ENCODE measurements around the gene DNAH17.

DNAH17 gene

GRCh38 chr17:78575340-78575739 is 1.9 kb downstream of the DNAH17 start:
- DNase-seq (ENCODE audit: low spot score) = no peak

DNA sequence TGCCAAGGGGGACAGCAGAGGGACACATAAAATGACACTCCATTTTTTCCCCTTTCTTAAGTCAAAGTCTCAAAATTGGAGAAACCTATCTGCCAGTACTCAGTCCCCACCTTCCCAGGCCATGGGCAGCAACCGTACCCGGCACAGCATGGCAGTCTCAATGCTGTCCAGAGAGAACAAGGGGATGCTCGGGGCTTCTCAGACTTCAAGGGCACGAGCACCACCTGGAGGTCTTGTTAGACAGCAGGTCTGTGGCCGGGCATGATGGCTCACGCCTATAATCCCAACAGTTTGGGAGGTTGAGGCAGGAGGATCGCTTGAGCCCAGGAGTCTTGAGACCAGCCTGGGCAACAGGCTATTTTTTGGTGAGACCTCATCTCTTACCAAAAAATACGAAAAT is 3.2 kb downstream of the DNAH17 start:
- DNase-seq (ENCODE audit: low spot score) = no peak

DNA sequence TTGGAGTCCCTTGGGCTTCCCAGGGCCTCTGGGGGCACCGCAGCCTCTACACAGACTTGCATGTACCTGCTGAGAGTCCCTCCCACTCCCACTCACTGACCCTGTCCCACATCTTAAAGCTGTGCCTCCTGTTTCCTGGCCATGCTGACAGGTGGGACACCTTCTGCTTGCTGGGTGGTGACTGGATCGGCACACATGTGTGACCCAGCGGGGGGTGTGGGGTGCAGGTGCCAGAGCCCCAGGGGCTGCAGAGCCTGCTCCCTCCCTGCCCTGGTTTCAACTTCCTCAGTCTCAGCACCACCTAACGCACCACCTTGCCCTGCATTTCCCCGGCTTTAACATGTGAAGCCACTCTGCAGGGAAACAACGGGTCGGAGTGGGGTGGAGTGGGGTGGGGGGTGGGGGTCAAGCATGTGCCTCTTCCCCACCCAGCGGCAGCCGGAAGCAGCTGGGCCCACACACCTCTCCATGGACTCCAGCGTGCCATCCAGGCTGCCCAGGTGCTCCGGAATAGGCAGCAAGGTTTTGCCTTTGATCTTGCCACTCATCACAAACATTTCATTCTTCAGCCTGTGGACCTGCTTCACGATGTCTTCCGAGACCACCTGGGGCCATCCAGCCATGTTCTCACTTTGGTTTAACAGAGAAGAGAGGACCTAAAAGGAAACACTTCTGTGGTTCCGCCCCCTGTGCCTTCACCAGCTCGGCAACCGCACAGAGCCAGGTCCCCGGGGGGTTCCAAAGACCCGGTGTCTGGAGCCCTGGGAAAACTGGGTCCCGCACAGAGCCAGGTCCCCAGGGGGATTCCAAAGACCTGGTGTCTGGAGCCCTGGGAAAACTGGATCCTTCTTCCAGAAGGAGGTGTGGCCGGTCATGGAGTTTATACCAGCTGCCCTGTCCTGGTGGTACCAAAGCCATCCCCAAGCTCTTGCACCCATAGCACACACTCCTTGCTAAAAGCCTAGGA is 4.7 kb downstream of the DNAH17 start:
- DNase-seq (ENCODE audit: low spot score) = peak; percentile 69

GRCh38 chr17:78571329-78571728 is 5.9 kb downstream of the DNAH17 start:
- no peak for DNase-seq (ENCODE audit: low spot score)

DNA sequence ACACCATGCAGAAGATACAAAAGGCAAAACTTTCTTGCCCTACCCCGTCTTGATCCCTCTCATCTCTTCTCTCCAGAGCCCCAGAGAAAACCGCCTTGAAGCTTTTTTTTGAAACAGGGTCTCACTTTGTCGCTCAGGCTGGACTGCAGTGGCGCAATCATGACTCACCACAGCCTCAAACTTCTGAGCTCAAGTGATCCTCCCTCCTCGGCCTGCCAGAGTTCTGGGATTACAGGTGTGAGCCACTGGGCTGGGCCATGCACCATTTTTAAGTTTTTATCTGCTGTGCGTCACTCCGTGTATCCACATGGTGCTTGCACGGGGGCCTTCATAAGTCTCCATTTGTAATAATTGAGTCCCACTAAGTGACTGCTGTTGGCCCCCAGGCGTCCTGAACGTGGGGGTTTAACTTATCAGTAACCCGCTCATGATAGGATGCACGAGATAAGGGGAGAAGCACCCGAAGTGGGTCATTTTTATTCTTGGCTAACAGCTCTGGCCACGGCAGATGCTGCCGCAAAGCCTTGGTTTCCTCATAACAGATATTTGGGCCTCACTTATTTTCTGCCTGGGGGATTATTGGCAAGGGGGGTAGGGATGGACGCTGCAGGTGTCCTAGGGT is 8.6 kb downstream of the DNAH17 start:
- no peak for DNase-seq (ENCODE audit: low spot score)

GRCh38 chr17:78567991-78568390 is 9.2 kb downstream of the DNAH17 start:
- DNase-seq (ENCODE audit: low spot score) = no peak

GRCh38 chr17:78566947-78567346 is 10.2 kb downstream of the DNAH17 start:
- no peak for DNase-seq (ENCODE audit: low spot score)

- DNase-seq (ENCODE audit: low spot score) = no peak
Measured at GRCh38 chr17:78563189-78564145, 13.7 kb downstream of the DNAH17 start.

DNA sequence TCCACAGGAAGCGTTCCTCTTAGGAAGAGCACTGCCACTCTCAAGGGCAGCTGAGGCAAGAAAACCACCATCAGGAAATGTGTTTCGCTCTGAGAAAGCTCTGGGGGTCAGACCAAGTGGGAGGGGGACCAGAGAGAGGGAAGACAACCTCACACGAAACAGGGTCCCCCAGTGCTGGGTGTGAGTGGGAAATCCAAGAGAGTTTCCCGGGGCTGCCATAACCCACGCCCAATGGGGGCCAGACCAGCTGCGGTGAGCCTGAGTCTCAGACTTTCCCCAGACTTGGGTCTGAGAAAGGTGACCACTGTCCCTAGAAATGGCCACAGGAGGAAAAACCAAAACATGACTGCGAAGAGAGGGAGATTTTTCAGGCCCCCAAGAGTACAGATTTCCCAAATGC is 14.5 kb downstream of the DNAH17 start:
- DNase-seq (ENCODE audit: low spot score) = no peak

DNA sequence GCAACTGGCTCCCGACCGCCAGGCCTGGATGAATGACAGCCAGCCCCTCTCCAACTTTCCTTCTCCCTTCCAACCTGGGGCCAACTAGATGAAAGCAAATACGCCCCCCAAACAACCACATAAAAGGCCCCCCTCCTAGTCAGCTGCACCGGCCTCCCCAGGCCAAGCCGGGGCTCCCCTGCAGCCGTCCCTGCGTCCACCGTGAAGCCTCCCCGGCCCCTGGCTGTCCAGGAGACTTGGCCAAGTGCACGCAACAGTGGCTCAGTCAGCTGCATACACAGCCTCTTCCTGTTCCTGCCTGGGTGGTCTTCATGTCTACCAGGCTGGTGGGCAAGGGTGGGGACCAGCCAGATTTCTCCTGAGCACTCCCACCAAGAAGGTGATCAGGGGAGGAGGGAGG is 16.0 kb downstream of the DNAH17 start:
- no peak for DNase-seq (ENCODE audit: low spot score)

- no peak for DNase-seq (ENCODE audit: low spot score)
Measured at GRCh38 chr17:78560731-78561130, 16.5 kb downstream of the DNAH17 start.

DNA sequence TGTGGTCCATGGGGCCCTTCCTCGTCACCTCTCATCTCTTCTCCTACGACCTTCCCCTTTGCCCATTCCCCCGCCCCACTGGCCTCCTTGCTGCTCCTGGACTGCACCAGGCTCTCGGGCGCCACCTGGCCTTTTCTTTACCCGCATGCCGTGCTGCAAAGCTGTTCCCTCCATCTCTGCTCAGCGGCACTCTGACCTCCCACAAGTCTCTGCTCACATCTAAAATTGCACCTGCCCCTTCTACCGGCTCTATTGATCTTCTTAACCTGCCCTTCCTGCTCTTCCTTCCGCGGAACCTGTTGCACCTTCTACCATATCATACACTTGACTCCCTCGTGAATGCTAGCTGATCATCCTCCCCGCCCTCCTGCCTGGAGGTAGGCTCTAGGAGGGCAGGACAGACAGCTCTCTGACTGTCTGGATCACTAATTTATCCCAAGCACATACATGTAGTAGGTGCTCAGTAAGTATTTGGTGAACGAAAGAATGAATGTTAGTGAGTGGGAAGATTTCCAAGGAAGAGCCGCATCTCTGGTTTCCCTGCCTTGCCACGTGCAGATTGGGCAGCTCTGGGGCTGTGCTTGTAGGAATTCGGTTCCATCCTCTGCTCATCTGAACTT is 17.3 kb downstream of the DNAH17 start:
- no peak for DNase-seq (ENCODE audit: low spot score)

- no peak for DNase-seq (ENCODE audit: low spot score)
Measured at GRCh38 chr17:78558989-78559388, 18.2 kb downstream of the DNAH17 start.

GRCh38 chr17:78558181-78558850 is 18.9 kb downstream of the DNAH17 start:
- DNase-seq (ENCODE audit: low spot score) = no peak

GRCh38 chr17:78557598-78558039 is 19.6 kb downstream of the DNAH17 start:
- DNase-seq (ENCODE audit: low spot score) = no peak

GRCh38 chr17:78556812-78557211 is 20.4 kb downstream of the DNAH17 start:
- DNase-seq (ENCODE audit: low spot score) = no peak

- no peak for DNase-seq (ENCODE audit: low spot score)
Measured at GRCh38 chr17:78555746-78556401, 21.3 kb downstream of the DNAH17 start.

GRCh38 chr17:78550464-78550863 is 26.7 kb downstream of the DNAH17 start:
- DNase-seq (ENCODE audit: low spot score) = no peak

DNA sequence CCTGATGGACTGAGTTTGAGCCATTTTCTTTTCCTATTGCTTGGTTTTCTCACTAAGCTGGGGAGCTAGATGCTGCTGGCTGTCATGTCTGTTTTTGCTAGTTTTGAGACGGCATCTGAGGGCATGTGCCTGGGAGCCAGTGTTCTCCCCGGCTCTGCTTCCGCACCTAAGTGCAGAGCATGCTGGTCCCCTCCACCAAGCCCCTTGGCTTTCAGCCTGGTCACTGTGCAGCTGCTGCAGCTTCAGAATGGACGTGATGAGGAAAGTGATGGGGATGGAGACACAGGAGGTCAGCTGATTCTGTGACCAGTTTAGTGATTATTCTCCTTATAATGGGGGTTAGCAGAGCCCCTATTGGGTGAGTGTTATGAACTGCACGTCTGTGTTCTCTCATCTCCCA is 28.5 kb downstream of the DNAH17 start:
- no peak for DNase-seq (ENCODE audit: low spot score)

DNA sequence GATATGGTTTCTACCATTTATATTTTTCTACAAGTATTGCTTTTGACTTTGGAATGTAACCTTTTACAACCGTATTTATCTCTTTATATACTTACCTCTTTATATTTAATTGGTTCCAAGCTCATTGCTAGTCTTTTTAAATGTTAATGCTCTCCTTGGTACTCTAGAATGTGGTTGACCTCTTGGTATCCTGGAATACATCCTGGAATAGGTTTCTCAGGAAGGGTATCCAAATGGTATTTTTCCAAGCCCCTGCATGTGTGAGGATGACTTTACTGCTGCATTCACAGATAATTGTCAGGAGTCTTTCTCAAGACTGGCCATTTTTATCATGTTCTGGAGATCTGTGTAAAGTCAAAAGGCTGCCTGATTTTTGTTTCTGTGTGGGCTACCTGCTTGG is 30.2 kb downstream of the DNAH17 start:
- no peak for DNase-seq (ENCODE audit: low spot score)

DNA sequence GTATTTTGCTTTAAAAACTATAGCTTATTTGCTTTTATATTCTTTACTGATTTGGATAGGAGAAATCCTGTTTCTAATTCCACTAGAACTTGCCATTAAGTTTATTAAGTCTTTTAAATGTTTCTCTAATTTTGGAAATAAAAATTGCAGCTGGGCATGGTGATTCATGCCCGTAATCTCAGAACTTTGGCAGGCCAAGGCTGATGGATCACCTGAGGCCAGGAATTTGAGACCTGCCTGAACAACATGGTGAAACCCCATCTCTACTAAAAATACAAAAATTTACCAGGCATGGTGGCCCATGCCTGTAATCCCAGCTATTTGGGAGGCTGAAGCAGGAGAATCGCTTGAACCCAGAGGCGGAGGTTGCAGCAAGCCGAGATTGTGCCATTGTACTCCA is 30.7 kb downstream of the DNAH17 start:
- DNase-seq (ENCODE audit: low spot score) = no peak

Measured in germinal center (tissue), 1 donor.